ENCODE data around the gene PALD1. TPM values are rescaled to one million over a fixed set of nuclear protein-coding genes. Genes with fewer than 3 reads are reported as not detected.

Gene PALD1
- total RNA-seq, 2 donors from 2014 or later: 17.3 to 19.7 TPM

DNA sequence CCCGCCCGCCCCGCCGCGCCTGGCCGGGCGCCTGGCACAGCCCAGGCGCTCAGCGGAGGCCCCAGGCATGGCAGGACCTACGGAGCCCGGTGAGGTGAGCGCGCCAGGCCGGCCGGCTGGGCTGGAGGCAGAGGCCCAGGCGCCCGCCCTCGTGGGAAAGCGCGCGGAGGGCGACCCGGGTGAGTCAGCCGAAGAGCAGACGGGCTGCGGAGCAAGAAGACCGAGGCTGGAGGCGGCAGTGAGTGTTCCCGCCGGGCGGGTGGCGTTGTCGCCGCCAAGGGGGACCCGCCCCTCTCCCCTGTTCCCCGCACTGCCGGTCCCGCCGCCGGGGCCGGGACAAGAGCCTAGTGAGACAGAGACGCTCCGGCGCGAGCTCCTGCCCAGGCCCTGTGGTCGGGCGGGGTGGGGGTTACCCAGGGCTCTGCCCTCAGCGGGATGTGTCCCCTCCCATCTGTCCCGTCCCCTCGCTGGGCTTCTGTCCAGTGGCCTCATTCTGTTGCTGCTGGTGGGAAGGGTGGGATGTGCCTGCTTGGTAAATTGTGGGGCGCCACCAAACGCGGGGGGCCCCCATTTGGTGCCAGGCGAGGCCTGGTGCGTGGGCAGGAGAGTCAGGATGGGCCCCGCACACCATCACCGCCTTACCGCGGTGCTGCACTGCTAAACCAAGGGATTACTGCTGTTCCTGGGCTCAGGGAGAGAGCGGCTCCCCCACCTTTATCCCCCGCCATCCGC lies 20.1 kb upstream of the PALD1 start:
- H3K36me3 ChIP-seq (ENCODE audit: control insufficient read depth, insufficient read depth, low read length): no peaks in the 10 kb centered on the region
- H3K27ac ChIP-seq (ENCODE audit: low read depth, low read length): no peak overlapping the region
- H3K4me3 ChIP-seq (ENCODE audit: low read length): no peak overlapping the region
- H3K9me3 Mint-ChIP-seq: no peaks in the 10 kb centered on the region
- peak overlapping the region; percentile 59 for H3K4me3 Mint-ChIP-seq
- no peak overlapping the region for H3K27ac Mint-ChIP-seq
- H3K27me3 ChIP-seq (ENCODE audit: control insufficient read depth, insufficient read depth, low read length, poor library complexity, severe bottlenecking): peaks cover 10% of the 10 kb centered on the region
- TF ChIP-seq, protein P1, sequence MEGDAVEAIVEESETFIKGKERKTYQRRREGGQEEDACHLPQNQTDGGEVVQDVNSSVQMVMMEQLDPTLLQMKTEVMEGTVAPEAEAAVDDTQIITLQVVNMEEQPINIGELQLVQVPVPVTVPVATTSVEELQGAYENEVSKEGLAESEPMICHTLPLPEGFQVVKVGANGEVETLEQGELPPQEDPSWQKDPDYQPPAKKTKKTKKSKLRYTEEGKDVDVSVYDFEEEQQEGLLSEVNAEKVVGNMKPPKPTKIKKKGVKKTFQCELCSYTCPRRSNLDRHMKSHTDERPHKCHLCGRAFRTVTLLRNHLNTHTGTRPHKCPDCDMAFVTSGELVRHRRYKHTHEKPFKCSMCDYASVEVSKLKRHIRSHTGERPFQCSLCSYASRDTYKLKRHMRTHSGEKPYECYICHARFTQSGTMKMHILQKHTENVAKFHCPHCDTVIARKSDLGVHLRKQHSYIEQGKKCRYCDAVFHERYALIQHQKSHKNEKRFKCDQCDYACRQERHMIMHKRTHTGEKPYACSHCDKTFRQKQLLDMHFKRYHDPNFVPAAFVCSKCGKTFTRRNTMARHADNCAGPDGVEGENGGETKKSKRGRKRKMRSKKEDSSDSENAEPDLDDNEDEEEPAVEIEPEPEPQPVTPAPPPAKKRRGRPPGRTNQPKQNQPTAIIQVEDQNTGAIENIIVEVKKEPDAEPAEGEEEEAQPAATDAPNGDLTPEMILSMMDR (conservative IDR thresholded peaks at IDR 0.05): no peak
- DNase-seq: peak; percentile 86
- no peak overlapping the region for H3K9ac ChIP-seq (ENCODE audit: extremely low read depth, low read length, poor library complexity, severe bottlenecking)
- WGBS, 2 experiments (ENCODE audit: insufficient coverage in 1 of 2, insufficient read length in 1 of 2): 1 to 12% methylated on average over 13 to 62 of the region's 62 CpGs
- H3K9me3 ChIP-seq (ENCODE audit: control insufficient read depth, low read length): no peaks in the 10 kb centered on the region
- H3K36me3 Mint-ChIP-seq (ENCODE audit: low read depth): no peaks in the 10 kb centered on the region
- H3K4me1 Mint-ChIP-seq: peaks cover 35% of the 10 kb centered on the region
- no peaks in the 10 kb centered on the region for H3K4me1 ChIP-seq (ENCODE audit: control insufficient read depth, insufficient read depth, low read length)
- peaks cover 21% of the 10 kb centered on the region for H3K27me3 Mint-ChIP-seq (ENCODE audit: insufficient read depth)

DNA sequence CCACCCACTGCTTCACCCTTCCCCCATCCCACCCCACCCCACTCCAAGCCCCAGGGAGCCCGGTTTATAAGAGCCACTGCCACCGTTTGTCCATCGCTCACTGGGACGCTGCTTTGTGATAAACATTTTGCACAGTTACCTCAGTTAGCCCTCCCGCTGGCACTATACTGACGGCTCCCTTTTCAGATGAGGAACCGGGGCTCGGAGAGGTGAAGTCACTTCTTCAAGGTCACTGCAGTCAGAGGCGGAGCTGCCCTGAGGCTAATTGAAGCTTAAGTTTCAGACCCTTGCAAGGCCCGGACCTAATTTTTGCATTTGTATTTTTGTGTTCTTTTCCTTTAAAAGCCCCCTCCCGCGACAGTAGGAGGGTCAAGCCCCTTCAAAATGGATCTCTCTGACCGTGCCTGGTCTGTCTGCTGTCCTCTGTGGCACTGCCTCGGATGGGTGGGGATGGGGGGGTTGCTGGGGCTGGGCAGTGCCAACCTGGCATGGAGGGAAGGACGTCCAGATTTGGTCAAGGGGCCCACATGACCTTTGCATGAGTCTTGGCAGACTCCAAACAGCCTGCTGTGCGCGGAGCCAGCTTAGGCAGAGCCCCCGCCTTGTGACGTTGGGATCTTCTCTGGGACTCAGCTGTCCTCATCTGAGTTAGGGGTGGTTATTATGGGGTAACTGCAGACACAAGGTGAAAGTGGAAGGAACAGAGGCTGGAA lies 19.4 kb upstream of the PALD1 start:
- H3K27me3 ChIP-seq (ENCODE audit: control insufficient read depth, insufficient read depth, low read length, poor library complexity, severe bottlenecking): peaks cover 10% of the 10 kb centered on the region
- Mint-ChIP-seq H3K27ac (no peak overlapping the region), H3K9me3 (no peaks in the 10 kb centered on the region), H3K36me3 (ENCODE audit: low read depth) (no peaks in the 10 kb centered on the region), H3K4me3 (peak overlapping the region; percentile 59), H3K27me3 (ENCODE audit: insufficient read depth) (peaks cover 21% of the 10 kb centered on the region), H3K4me1 (peaks cover 41% of the 10 kb centered on the region)
- H3K36me3 ChIP-seq (ENCODE audit: control insufficient read depth, insufficient read depth, low read length): no peaks in the 10 kb centered on the region
- no peak overlapping the region for H3K9ac ChIP-seq (ENCODE audit: extremely low read depth, low read length, poor library complexity, severe bottlenecking)
- no peak overlapping the region for H3K4me3 ChIP-seq (ENCODE audit: low read length)
- WGBS, 2 experiments (ENCODE audit: insufficient coverage in 1 of 2, insufficient read length in 1 of 2): 29 to 38% methylated on average over 12 to 19 of the region's 19 CpGs
- TF ChIP-seq, protein P1 (conservative IDR thresholded peaks at IDR 0.05): no peak
- H3K27ac ChIP-seq (ENCODE audit: low read depth, low read length): no peak overlapping the region
- no peaks in the 10 kb centered on the region for H3K9me3 ChIP-seq (ENCODE audit: control insufficient read depth, low read length)
- no peaks in the 10 kb centered on the region for H3K4me1 ChIP-seq (ENCODE audit: control insufficient read depth, insufficient read depth, low read length)
- DNase-seq: peak; percentile 81

DNA sequence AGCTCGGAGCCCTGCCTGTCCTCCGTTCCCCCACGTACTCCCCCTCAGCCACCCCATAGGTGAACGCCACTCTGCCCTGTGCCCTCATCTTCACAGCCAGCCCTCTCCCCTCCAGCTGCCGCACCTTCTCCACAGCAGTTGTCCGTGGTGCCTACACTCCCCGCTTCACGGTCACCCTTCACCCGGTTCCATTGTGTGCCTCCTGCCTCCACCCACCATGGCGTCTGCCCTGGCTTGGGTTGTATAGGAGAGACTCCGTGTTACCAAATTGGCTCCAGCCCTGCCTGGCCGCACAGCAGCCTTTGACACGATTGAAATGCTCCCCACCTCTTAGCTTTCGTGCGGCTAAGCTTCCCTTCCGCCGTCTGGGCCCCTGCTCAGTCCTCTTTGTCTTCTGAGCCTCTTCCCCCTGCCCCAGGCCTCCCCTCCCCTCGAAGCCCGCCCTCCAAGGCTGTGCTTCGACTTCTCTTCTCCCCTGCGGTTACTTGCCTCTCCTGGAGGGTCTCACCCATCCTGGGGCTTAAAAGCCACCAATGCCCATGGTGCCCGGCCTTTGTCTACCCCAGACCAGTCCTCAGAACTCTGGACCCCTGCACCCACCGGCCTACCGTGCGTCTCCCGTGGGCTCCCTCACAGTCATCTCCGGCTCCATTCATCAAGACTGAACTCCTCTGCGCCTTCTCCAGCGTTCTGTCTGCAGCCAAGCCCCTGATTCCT lies 18.6 kb upstream of the PALD1 start:
- Histone ChIP-seq H3K9me3 (ENCODE audit: control insufficient read depth, low read length) (no peaks in the 10 kb centered on the region), H3K36me3 (ENCODE audit: control insufficient read depth, insufficient read depth, low read length) (no peaks in the 10 kb centered on the region), H3K27me3 (ENCODE audit: control insufficient read depth, insufficient read depth, low read length, poor library complexity, severe bottlenecking) (peaks cover 10% of the 10 kb centered on the region), H3K4me1 (ENCODE audit: control insufficient read depth, insufficient read depth, low read length) (no peaks in the 10 kb centered on the region), H3K4me3 (ENCODE audit: low read length) (no peak overlapping the region), H3K27ac (ENCODE audit: low read depth, low read length) (no peak overlapping the region), H3K9ac (ENCODE audit: extremely low read depth, low read length, poor library complexity, severe bottlenecking) (no peak overlapping the region)
- Mint-ChIP-seq H3K4me3 (peak overlapping the region; percentile 6), H3K4me1 (peaks cover 41% of the 10 kb centered on the region), H3K27ac (peak overlapping the region; percentile 36), H3K27me3 (ENCODE audit: insufficient read depth) (peaks cover 21% of the 10 kb centered on the region), H3K9me3 (no peaks in the 10 kb centered on the region), H3K36me3 (ENCODE audit: low read depth) (no peaks in the 10 kb centered on the region)
- DNase-seq: peak; percentile 76
- TF ChIP-seq, protein P1 (conservative IDR thresholded peaks at IDR 0.05): no peak
- WGBS, 2 experiments (ENCODE audit: insufficient coverage in 1 of 2, insufficient read length in 1 of 2): 68 to 77% methylated on average over 17 to 29 of the region's 29 CpGs
